GM21360 (cell line): ENCODE results near the gene PRRG3.

Experiments used
- ATAC-seq: cut with Tn5 transposase; IDR thresholded peaks from one replicate; pipeline ENCODE4 v1.9.1; 2021; ENCODE audit warnings: mild to moderate bottlenecking, moderate library complexity; ENCODE audit not compliant: unreplicated experiment

Gene PRRG3

GRCh38 chrX:151741606-151742005 is 46.3 kb downstream of the PRRG3 start:
- ATAC-seq = no peak

GRCh38 chrX:151742311-151742710 is 47.1 kb downstream of the PRRG3 start:
- ATAC-seq = no peak

DNA sequence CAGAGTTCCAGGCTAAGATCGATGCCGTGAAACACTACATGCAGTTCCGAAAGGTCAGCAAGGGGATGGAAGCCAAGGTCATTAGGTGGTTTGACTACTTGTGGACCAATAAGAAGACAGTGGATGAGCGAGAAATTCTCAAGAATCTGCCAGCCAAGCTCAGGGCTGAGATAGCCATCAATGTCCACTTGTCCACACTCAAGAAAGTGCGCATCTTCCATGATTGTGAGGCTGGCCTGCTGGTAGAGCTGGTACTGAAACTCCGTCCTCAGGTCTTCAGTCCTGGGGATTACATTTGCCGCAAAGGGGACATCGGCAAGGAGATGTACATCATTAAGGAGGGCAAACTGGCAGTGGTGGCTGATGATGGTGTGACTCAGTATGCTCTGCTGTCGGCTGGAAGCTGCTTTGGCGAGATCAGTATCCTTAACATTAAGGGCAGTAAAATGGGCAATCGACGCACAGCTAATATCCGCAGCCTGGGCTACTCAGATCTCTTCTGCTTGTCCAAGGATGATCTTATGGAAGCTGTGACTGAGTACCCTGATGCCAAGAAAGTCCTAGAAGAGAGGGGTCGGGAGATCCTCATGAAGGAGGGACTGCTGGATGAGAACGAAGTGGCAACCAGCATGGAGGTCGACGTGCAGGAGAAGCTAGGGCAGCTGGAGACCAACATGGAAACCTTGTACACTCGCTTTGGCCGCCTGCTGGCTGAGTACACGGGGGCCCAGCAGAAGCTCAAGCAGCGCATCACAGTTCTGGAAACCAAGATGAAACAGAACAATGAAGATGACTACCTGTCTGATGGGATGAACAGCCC is 48.6 kb downstream of the PRRG3 start:
- no peak for ATAC-seq

- no peak for ATAC-seq
Observed at GRCh38 chrX:151745651-151746050, 50.4 kb downstream of the PRRG3 start.

DNA sequence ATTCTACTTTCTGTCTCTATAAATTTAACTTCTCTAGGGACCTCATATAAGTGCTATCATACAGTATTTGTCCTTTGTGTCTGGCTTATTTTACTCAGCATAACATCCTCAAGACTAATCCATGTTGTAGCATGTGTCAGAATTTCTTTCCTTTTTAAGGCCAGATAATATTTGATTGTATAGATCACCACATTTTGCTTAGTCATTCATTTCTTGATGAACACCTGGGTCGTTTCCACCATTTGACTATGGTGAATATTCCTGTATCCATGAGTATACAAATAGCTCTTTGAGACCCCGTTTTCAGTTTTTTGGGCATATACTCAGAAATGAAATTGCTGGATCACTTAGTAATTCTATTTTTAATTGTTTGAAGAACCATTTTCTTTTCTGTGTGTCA is 51.2 kb downstream of the PRRG3 start:
- no peak for ATAC-seq

GRCh38 chrX:151750511-151750910 is 55.3 kb downstream of the PRRG3 start:
- no peak for ATAC-seq

DNA sequence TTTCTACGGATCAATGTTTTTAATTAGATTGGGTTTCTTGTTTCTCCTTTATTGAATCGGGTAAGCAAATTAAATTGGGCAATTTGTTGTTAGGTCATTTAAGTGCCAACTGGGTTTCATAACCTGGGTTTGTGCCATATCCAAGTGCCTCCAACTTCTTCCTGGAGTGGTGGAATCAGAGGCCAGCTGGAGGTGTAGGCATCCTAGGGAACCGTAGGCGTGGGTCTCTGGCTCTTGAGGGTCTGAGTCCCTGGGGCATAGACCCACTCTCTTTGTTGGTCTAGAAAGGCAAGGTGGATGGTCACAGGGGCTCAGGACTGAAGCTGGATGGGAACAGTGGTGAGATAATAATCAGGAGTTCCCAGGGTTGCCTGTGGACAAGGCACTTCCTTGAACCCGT is 57.6 kb downstream of the PRRG3 start:
- no peak for ATAC-seq

GRCh38 chrX:151753313-151754046 is 58.2 kb downstream of the PRRG3 start:
- peak; percentile 85 for ATAC-seq

- ATAC-seq = no peak
Observed at GRCh38 chrX:151754047-151754429, 58.8 kb downstream of the PRRG3 start.

DNA sequence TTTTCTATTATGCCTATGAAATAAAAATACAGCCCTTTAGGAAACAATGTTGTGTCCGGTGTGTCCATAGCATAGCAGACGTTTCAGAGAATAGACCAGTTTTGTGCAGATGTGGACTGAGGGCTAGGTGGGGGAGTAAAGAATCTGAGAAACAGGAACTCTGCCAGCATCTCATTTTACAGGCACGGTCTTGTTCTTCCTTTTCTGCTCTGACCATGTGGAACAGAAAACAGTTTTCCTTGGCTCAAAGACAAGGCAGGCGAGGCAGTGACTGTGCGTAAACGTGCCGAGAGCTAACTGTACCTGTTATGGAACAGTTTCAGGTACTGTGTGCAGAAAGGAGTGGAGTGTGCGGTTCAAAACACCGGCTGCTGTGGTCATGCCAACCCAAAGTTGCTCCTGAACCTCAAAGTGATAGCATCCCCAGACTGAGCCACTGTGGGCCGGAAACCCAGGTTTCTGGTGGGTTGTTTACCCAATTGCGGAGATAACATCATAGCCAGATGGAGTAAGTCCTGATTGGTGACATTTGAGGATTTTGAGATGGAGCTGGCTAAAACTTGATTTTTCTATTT is 59.5 kb downstream of the PRRG3 start:
- no peak for ATAC-seq
